Airway epithelial cell (primary cell): ENCODE data around the gene MRPL4. TPM values are rescaled to one million over a fixed set of nuclear protein-coding genes. Genes with fewer than 3 reads are reported as not detected.

Experiments
- total RNA-seq: library from RNA; depleted of rRNA; stranded (reverse); fragments of >200 nt; gene quantifications from 2 replicates; pipeline ENCODE4 v1.2.3, GENCODE V29; 2015

The MRPL4 gene
- total RNA-seq: 130 and 141 TPM in 2 replicates

GRCh38 chr19:10251792-10252694, at the start of gene MRPL4:
MRPL4 (plus strand) TSS chr19:10252214; CDS start chr19:10252254, 40 bp downstream.

GRCh38 chr19:10230861-10231611, 21.0 kb upstream of the MRPL4 start, which contains the start of gene S1PR2:
S1PR2 (minus strand) TSS chr19:10231331; CDS start chr19:10224905, 6,426 bp downstream.

GRCh38 chr19:10270616-10271394, 18.8 kb downstream of the MRPL4 start, which contains the start of gene ICAM1:
ICAM1 (plus strand) TSS chr19:10271120; CDS start chr19:10271160, 40 bp downstream.

GRCh38 chr19:10286803-10287737, 35.1 kb downstream of the MRPL4 start, which contains the start of gene ICAM4:
ICAM4 (plus strand) TSS chr19:10286955; CDS start chr19:10287013, 58 bp downstream.

GRCh38 chr19:10289836-10290356, 37.9 kb downstream of the MRPL4 start, which contains the start of gene ICAM5:
ICAM5 (plus strand) TSS chr19:10289952; CDS start chr19:10290044, 92 bp downstream.

GRCh38 chr19:10309423-10309822, 57.4 kb downstream of the MRPL4 start, which contains the start of gene ZGLP1:
ZGLP1 (minus strand) TSS chr19:10309815.

Other genes starting within 250 kb of the MRPL4 start
- gene COL5A3, start 241.7 kb upstream of the MRPL4 start, total RNA-seq: 1.8 and 3.7 TPM in 2 replicates
- not detected in 2 replicates for gene RDH8, start 238.7 kb upstream of the MRPL4 start, total RNA-seq
- 6.9 and 9.8 TPM in 2 replicates for gene SHFL, start 165.9 kb upstream of the MRPL4 start, total RNA-seq
- gene ANGPTL6, start 149.5 kb upstream of the MRPL4 start, total RNA-seq: 0.14 TPM in 1 of 2 replicates, not detected in the other
- 41.8 and 53.1 TPM in 2 replicates for gene PPAN, start 145.9 kb upstream of the MRPL4 start, total RNA-seq
- gene P2RY11, start 140.5 kb upstream of the MRPL4 start, total RNA-seq: 3.5 and 3.7 TPM in 2 replicates
- 231 and 254 TPM in 2 replicates for gene EIF3G, start 132.3 kb upstream of the MRPL4 start, total RNA-seq
- 76.6 and 103 TPM in 2 replicates for gene DNMT1, start 57.3 kb upstream of the MRPL4 start, total RNA-seq
- gene S1PR2, start 20.9 kb upstream of the MRPL4 start, total RNA-seq: 2.4 and 4.9 TPM in 2 replicates
- gene ICAM1, start 18.9 kb downstream of the MRPL4 start, total RNA-seq: 2.8 and 3.2 TPM in 2 replicates
- 8.0 and 8.1 TPM in 2 replicates for gene ICAM4, start 34.7 kb downstream of the MRPL4 start, total RNA-seq
- 3.6 and 4.9 TPM in 2 replicates for gene ICAM5, start 37.7 kb downstream of the MRPL4 start, total RNA-seq
- 0.28 and 0.85 TPM in 2 replicates for gene ZGLP1, start 57.6 kb downstream of the MRPL4 start, total RNA-seq
- 33.3 and 40.1 TPM in 2 replicates for gene FDX2, start 63.8 kb downstream of the MRPL4 start, total RNA-seq
- gene RAVER1, start 81.3 kb downstream of the MRPL4 start, total RNA-seq: 18.6 and 32.0 TPM in 2 replicates
- gene ICAM3, start 87.4 kb downstream of the MRPL4 start, total RNA-seq: 0.74 and 2.9 TPM in 2 replicates
- gene TYK2, start 128.4 kb downstream of the MRPL4 start, total RNA-seq: 53.0 and 70.7 TPM in 2 replicates
- 154 and 166 TPM in 2 replicates for gene CDC37, start 151.3 kb downstream of the MRPL4 start, total RNA-seq
- 0.09 and 0.71 TPM in 2 replicates for gene PDE4A, start 168.3 kb downstream of the MRPL4 start, total RNA-seq